Peyer's patch (tissue), 4 donors: Measurements from ENCODE around the gene MARCHF6. TPM values are rescaled to one million over a fixed set of nuclear protein-coding genes. Genes with fewer than 3 reads are reported as not detected.
"Not testable (repeated sequence)": the region's sequence is repeated elsewhere in the genome, so short reads cannot be mapped to it uniquely, and the experiment has no call there.

Experiments
- DNase-seq, 3 donors: peaks; one replicate each; pipeline ENCODE4 v3.0.0-alpha.2; 2017 to 2019
- H3K27ac ChIP-seq, 4 donors: fragments of 200-600 bp; sonication (generic); one replicate each; pipeline ENCODE4 v1.5.1; 2016 to 2019
- H3K27me3 ChIP-seq, 2 donors: fragments of 200-600 bp; sonication (generic); one replicate each; pipeline ENCODE4 v1.5.1; 2019
- H3K36me3 ChIP-seq, 3 donors: fragments of 200-600 bp; sonication (generic); one replicate each; pipeline ENCODE4 v1.5.1; 2016 to 2019
- H3K4me1 ChIP-seq, 4 donors: fragments of 200-600 bp; sonication (generic); one replicate each; pipeline ENCODE4 v1.5.1; 2016 to 2019
- H3K4me3 ChIP-seq, 4 donors: fragments of 200-600 bp; sonication (generic); 1 replicate in 3 of 4; 2 replicates in 1 of 4; pipeline ENCODE4 v1.5.1; 2016 to 2019; ENCODE audit warnings: mild to moderate bottlenecking in 1 of 4
- H3K9me3 ChIP-seq, 4 donors: fragments of 200-600 bp; sonication (generic); one replicate each; pipeline ENCODE4 v1.5.1; 2016 to 2019; ENCODE audit warnings: mild to moderate bottlenecking in 1 of 4
- POLR2A ChIP-seq, 2 donors: fragments of 450-650 bp; IDR thresholded peaks; one replicate each; pipeline ENCODE4 v1.5.1; 2017; ENCODE audit warnings: antibody characterized with exemption in 2 of 2, mild to moderate bottlenecking in 2 of 2, moderate library complexity in 2 of 2
- total RNA-seq, 4 donors: library from RNA; depleted of rRNA; stranded (reverse); fragments of >200 nt; gene quantifications; one replicate each; pipeline ENCODE4 v1.1.0, GENCODE V29; 2016
- TF ChIP-seq, protein P1 (sequence below), 6 experiments: fragments of 450-650 bp in 4 of 6; fragments of 200-600 bp in 2 of 6; sonication (generic) in 1 of 6; IDR thresholded peaks; one replicate each; pipeline ENCODE4 v1.5.1; 2017 to 2019; ENCODE audit warnings: antibody characterized with exemption in 6 of 6, mild to moderate bottlenecking in 3 of 6, moderate library complexity in 1 of 6

Gene MARCHF6
- total RNA-seq, 4 donors from 2014 or later = 88.3 to 228 (median 174) TPM

DNA sequence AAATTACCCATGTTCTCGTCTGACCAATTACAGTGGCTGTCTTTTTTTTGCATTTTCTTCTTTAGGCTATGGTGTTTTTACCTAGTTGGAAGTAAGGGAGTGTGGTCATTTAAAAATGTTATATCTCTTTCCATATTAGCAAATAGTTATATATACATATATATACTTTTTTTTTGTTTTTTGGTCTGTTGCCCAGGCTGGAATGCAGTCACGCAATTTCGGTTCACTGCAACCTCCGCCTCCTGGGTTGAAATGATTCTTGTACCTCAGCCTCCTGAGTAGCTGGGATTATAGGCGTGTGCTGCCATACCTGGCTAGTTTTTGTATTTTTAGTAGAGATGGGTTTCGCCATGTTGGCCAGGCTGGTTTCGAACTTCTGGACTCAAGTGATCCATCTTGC lies 12.3 kb downstream of the MARCHF6 start:
- no peak overlapping the region for H3K4me3 ChIP-seq
- H3K27ac ChIP-seq = no peak overlapping the region
- peaks cover 0 to 22% (median 0%) of the 10 kb centered on the region in 4 donors for H3K4me1 ChIP-seq
- DNase-seq = no peak
- TF ChIP-seq, protein P1, sequence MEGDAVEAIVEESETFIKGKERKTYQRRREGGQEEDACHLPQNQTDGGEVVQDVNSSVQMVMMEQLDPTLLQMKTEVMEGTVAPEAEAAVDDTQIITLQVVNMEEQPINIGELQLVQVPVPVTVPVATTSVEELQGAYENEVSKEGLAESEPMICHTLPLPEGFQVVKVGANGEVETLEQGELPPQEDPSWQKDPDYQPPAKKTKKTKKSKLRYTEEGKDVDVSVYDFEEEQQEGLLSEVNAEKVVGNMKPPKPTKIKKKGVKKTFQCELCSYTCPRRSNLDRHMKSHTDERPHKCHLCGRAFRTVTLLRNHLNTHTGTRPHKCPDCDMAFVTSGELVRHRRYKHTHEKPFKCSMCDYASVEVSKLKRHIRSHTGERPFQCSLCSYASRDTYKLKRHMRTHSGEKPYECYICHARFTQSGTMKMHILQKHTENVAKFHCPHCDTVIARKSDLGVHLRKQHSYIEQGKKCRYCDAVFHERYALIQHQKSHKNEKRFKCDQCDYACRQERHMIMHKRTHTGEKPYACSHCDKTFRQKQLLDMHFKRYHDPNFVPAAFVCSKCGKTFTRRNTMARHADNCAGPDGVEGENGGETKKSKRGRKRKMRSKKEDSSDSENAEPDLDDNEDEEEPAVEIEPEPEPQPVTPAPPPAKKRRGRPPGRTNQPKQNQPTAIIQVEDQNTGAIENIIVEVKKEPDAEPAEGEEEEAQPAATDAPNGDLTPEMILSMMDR (IDR thresholded peaks at IDR 0.05) = no peak
- no peak for TF ChIP-seq POLR2A (IDR thresholded peaks at IDR 0.05)
- no peaks in the 10 kb centered on the region for H3K36me3 ChIP-seq
- no peaks in the 10 kb centered on the region for H3K9me3 ChIP-seq
- H3K27me3 ChIP-seq = no peaks in the 10 kb centered on the region

DNA sequence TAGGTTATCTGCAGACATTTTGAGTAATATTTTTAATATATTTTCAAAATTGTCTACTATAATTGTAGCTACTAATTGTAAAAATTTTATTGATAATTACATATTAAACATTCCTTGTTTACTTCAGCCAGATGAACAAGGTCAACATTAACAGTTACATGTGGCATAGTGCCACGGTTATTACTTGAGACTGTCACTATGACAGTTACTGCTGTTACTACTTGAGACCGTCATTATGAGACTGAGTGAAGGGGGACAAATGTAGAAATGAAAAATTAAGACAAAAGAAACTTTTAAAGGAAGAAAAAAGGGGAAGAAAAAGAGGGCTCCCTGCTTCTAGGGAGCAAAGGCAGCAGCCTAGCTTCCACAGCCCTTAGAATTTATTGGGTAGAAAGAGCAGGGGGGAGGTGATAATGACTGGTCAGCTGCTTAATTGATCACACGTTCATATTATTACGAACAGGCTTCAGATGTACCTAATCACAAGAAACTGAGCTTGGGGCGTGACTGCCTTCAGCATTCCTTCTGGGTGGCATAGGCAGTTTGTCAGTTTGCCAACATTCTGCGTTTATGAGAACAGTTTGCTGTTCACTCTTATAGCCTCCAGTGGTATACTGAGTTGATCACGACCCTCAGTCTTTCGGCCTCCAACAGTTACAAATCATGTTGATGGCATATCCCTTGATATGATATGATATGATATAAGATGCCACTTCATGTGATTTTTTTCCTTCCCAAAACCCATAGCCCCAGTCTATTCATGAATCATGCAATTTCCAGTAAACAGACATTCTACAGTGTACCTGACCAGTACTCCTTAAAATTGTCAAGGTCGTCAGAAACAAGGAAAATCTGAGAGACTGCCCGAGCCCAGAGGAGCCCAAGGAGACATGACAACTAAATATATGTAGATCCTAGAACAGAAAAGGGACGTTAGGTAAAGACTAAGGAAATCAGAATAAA lies 13.1 kb downstream of the MARCHF6 start:
- TF ChIP-seq, protein P1 (IDR thresholded peaks at IDR 0.05) = no peak
- no peak for TF ChIP-seq POLR2A (IDR thresholded peaks at IDR 0.05)
- Histone ChIP-seq H3K4me1 (peaks cover 0 to 22% (median 0%) of the 10 kb centered on the region in 4 donors), H3K27ac (no peak overlapping the region), H3K27me3 (no peaks in the 10 kb centered on the region), H3K36me3 (no peaks in the 10 kb centered on the region), H3K9me3 (no peaks in the 10 kb centered on the region), H3K4me3 (no peak overlapping the region)
- DNase-seq = no peak

DNA sequence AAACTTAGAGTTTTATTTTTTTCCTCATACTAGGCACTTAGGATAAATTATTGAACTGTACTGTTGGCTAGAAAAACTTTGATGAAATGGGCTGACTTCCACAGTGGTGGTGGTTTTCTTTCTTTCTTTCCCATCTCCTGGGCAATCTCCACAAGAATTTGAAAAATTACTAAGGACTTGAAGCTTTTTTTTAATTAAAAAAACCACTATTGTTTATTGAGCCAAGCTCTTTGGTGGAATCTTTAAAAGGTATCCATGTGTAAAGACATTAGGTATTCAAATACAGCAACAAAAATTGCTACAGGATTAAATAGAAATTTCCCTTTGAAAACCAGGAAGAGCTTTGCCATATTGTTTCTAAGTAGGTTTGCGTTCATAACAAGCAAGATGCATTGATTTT lies 14.1 kb downstream of the MARCHF6 start:
- Histone ChIP-seq H3K9me3 (no peaks in the 10 kb centered on the region), H3K36me3 (no peaks in the 10 kb centered on the region), H3K4me1 (peaks cover 0 to 22% (median 0%) of the 10 kb centered on the region in 4 donors), H3K27ac (no peak overlapping the region), H3K4me3 (no peak overlapping the region), H3K27me3 (no peaks in the 10 kb centered on the region)
- TF ChIP-seq POLR2A (IDR thresholded peaks at IDR 0.05) = no peak
- TF ChIP-seq, protein P1 (IDR thresholded peaks at IDR 0.05) = no peak
- DNase-seq = no peak

DNA sequence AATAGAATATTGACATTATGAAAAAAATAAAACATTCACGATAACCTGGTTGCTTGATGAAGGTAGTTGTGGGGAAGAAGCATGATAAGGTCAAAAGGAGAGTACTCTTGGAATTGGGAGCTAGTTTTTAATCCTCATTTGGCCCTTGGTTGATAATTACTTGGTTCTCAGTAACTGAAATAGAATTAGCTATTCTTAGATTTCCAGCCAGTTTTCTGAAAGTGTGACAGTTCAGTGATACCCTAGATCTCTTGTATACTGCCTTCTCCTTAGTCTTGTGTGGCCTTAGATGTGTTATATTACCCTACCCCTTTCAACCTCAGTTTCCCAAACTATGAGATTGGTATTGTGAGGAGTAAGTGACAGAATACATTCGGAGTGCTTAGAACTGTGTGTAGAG lies 17.4 kb downstream of the MARCHF6 start:
- H3K4me1 ChIP-seq = peaks cover 0 to 23% (median 4%) of the 10 kb centered on the region in 4 donors
- H3K9me3 ChIP-seq = no peaks in the 10 kb centered on the region

DNA sequence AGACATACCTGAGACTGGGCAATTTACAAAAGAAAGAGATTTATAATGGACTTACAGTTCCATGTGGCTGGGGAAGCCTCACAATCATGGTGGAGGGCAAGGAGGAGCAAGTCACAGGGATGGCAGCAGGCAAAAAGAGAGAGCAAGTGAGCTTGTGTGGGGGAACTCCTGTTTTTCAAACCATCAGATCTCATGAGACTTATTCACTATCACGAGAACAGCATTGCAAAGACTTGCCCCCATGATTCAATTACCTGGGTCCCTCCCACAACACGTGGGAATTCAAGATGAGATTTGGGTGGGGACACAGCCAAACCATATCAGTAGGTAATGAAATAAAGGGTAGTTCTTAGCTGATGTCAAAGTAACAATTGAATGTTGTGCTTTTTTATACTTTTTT lies 17.9 kb downstream of the MARCHF6 start:
- not testable (repeated sequence) for H3K36me3 ChIP-seq, H3K27me3 ChIP-seq, H3K9me3 ChIP-seq, DNase-seq, H3K27ac ChIP-seq, H3K4me3 ChIP-seq
- peaks cover 0 to 18% (median 4%) of the 10 kb centered on the region in 4 donors for H3K4me1 ChIP-seq

More for the DNA sequence above, 17.4 kb downstream of the MARCHF6 start:
- TF ChIP-seq, protein P1 (IDR thresholded peaks at IDR 0.05) = no peak
- TF ChIP-seq POLR2A (IDR thresholded peaks at IDR 0.05) = no peak
- Histone ChIP-seq H3K36me3 (no peaks in the 10 kb centered on the region), H3K4me3 (no peak overlapping the region), H3K27me3 (no peaks in the 10 kb centered on the region), H3K27ac (no peak overlapping the region)
- DNase-seq = no peak
